ENCODE measurements around the gene LYSMD3.

LYSMD3 gene

DNA sequence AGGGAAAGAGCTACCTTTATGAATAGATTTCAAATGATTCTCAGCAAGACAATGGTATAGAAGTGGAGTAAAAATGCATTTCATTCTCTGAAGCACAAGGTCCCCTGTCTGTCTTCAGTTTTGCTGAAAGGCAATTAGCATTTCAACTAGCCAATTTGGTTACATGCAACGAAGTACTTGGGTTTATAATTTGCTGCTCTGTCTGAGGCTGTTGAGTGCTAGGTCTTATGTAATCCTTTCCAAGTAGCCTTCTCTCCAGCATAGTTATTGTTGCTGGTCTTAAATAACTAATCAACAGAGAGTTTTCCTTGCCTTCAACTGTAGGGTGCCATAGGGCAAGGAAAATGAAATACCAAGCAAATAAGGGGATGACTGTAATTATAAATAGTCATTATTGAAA is 33.7 kb upstream of the LYSMD3 start:
- no peak for DNase-seq (ENCODE audit: low read depth)
- TF ChIP-seq, protein P1, sequence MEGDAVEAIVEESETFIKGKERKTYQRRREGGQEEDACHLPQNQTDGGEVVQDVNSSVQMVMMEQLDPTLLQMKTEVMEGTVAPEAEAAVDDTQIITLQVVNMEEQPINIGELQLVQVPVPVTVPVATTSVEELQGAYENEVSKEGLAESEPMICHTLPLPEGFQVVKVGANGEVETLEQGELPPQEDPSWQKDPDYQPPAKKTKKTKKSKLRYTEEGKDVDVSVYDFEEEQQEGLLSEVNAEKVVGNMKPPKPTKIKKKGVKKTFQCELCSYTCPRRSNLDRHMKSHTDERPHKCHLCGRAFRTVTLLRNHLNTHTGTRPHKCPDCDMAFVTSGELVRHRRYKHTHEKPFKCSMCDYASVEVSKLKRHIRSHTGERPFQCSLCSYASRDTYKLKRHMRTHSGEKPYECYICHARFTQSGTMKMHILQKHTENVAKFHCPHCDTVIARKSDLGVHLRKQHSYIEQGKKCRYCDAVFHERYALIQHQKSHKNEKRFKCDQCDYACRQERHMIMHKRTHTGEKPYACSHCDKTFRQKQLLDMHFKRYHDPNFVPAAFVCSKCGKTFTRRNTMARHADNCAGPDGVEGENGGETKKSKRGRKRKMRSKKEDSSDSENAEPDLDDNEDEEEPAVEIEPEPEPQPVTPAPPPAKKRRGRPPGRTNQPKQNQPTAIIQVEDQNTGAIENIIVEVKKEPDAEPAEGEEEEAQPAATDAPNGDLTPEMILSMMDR (IDR thresholded peaks at IDR 0.05; ENCODE audit: low read length, missing control alignments), result no peak

DNA sequence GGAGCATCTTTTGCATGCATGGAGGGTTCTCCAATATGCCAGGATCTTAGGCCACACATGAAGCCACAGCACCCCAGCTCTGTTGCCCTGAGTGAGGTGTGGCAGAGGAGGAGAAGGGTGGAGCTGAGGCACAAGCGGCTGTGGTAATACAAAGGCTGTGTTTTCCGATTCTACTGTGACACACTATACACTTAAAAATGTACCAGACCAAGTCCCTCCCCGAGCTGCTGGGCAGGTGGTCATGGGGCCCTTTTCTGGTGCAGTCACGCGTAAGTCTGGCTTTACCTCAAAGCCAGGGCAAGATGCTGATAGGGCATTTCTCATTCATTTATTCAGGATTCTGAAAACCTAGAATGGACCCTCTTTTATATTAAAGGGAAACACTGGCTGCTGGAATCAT is 33.0 kb upstream of the LYSMD3 start:
- no peak for DNase-seq (ENCODE audit: low read depth)
- H3K4me3 ChIP-seq (replicated peaks; ENCODE audit: low read depth, low read length), result no peak overlapping the region
- TF ChIP-seq, protein P1 (IDR thresholded peaks at IDR 0.05; ENCODE audit: low read length, missing control alignments), result no peak

More for the DNA sequence above, 33.7 kb upstream of the LYSMD3 start:
- no peak overlapping the region for H3K4me3 ChIP-seq (replicated peaks; ENCODE audit: low read depth, low read length)

DNA sequence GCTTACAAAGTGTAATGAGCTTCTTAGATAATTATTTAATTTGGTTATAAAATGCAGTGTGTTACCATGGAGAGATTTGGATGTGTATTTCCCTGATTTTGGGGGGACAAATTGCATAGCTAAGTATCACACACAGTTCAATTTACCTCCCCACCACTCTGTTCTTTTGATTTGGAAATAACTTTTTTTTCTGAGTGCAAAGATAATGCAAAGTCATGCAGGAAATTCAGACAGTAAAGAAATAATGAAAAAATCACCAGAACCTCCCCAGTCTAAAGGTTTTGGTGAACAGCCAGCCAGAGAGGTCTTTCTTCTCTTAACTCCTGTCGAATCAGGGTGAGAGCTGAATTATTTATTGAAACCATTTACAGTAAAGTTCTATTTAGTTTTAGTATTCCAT is 32.4 kb upstream of the LYSMD3 start:
- TF ChIP-seq, protein P1 (IDR thresholded peaks at IDR 0.05; ENCODE audit: low read length, missing control alignments), result no peak
- no peak for DNase-seq (ENCODE audit: low read depth)
- no peak overlapping the region for H3K4me3 ChIP-seq (replicated peaks; ENCODE audit: low read depth, low read length)

DNA sequence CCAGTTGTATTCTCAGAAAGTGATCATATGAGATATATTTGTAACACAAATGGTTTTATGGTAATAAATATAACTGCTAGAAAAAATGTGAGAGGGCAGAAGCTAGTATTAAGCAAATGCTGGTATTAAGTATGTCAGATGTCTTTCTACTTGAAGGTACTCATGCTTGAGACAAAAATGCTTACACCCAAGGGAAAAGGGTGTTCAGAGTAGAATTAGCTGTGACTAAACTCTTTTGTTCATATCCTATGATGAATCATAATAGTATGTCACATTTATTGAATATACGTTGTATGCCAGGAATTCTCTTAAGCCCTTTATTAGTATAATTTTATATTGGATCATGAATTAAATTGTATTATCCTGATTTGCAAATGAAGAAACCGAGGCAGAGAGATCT is 31.4 kb upstream of the LYSMD3 start:
- no peak overlapping the region for H3K4me3 ChIP-seq (replicated peaks; ENCODE audit: low read depth, low read length)
- DNase-seq (ENCODE audit: low read depth), result no peak

DNA sequence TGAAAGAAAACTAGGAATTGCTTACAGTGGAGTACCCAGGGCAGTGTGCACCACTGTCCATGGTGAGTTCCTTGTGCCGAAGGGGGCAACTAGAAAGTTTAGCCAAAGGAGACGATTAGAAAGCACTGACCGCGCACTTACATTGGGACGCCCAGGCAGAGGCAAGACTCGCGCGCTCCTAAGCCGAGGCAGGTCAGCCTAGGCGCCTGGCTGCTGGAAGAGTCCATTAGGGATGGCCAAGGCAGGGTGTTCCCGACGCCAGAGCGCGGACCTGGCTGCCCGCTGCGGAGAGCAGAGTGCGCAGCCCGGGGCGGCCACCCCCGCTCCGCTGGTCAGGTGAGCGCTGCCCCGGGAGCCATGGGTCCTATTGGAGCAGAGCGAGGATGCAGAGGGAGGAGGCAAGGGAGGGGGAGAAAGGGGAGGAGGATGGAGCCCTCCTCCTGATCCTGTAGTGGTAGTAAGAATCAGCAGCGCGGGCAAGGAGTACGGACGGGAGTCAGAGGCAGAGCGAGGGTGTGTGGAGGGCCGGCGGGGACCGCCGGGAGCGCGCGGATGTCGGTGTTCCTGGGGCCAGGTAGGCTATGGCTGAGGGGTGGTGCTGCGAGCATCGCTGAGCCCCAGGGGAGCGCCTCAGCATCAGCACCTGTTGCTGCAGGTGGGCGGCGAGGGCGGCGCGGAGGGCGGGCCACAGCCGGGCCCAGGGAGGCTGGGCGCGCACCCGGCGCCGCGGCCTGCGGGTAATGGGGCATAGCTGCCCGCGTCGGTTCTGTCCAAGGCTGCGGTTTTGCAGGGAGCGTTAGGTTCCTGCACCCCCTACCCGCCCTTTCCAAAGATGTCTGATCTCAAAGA is 29.2 kb upstream of the LYSMD3 start, which contains the start of gene ADGRV1:
Gene ADGRV1, plus strand, starts transcription at position 454 of the 849 bp plus-strand sequence. Its CDS starts 99 bp downstream, at position 553.
- H3K4me3 ChIP-seq (replicated peaks; ENCODE audit: low read depth, low read length), result peak within 1 kb of the TSS; percentile 6
- peak; percentile 33 for DNase-seq (ENCODE audit: low read depth)
- TF ChIP-seq, protein P1 (IDR thresholded peaks at IDR 0.05; ENCODE audit: low read length, missing control alignments), result no peak

More for the DNA sequence above, 31.4 kb upstream of the LYSMD3 start:
- TF ChIP-seq, protein P1 (IDR thresholded peaks at IDR 0.05; ENCODE audit: low read length, missing control alignments), result no peak

DNA sequence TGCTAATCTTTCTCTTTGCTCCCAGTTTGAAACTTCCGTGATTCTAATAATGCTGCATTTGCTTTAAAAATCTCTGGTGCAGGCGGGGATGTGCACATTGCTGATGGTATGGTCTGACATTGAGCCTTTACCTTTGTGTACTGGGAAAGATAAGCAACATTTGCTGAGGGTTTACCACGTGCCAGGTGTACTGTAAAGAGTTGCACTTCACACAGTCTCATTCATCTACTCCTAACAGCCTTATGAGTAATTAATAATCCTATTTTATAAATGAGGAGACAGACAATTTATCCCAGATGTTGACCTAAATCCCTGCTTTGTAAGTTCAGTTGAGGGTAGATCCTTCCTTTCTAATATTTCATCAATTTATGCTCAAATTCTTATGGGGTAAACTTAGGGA is 28.5 kb upstream of the LYSMD3 start:
- H3K4me3 ChIP-seq (replicated peaks; ENCODE audit: low read depth, low read length), result no peak overlapping the region
- TF ChIP-seq, protein P1 (IDR thresholded peaks at IDR 0.05; ENCODE audit: low read length, missing control alignments), result no peak
- DNase-seq (ENCODE audit: low read depth), result no peak

All from fibroblast of pulmonary artery (primary cell).